HCT116 (cell line): Measurements from ENCODE around the gene GLDC. TPM values are rescaled to one million over a fixed set of nuclear protein-coding genes. Genes with fewer than 3 reads are reported as not detected.
A peak's percentile ranks its signal among the peaks of the same experiment; 100 is the strongest.
"Not testable (repeated sequence)": the region's sequence is repeated elsewhere in the genome, so short reads cannot be mapped to it uniquely, and the experiment has no call there.

Experiments used
- ATAC-seq: fragments of 200-7000 bp; cut with Tn5 transposase; 2 replicates; pipeline ENCODE4 v1.9.1; 2020; ENCODE audit warnings: mild to moderate bottlenecking, moderate library complexity
- BruUV-seq: library from RNA; stranded (reverse); fragments of 400-500 nt; replicated peaks from 2 replicates; lab custom pipeline; 2021; lab: Mats Ljungman, UMichigan
- CTCF ChIA-PET: fragments of 300-600 bp; sonication (Branson Sonifier 250); formaldehyde crosslinking; loops from one replicate; lab custom pipeline; 2021; ENCODE audit warnings: antibody characterized with exemption; lab: Charles Lee
- POLR2A ChIA-PET: fragments of 300-600, 350-600 bp; sonication (Branson Sonifier 250); formaldehyde crosslinking; loops from one replicate; lab custom pipeline; 2021; ENCODE audit warnings: antibody characterized with exemption; lab: Charles Lee
- RAD21 ChIA-PET, 2 experiments: fragments of 300-600 bp; sonication (Branson Sonifier 250); formaldehyde crosslinking; loops; one replicate each; lab custom pipeline; 2023; ENCODE audit warnings: low total read pairs in 2 of 2; ENCODE audit not compliant: uncharacterized antibody in 2 of 2, unreplicated experiment in 2 of 2, low non-redundant PET in 1 of 2; lab: Charles Lee
- DNase-seq: peaks from one replicate; pipeline ENCODE4 v3.0.0-alpha.2; 2010; ENCODE audit warnings: low read depth, low spot score
- H2AFZ ChIP-seq: fragments of 200-600 bp; shearing (Covaris generic), sonication (generic); 2 replicates; pipeline ENCODE4 v1.6.1; 2017; ENCODE audit warnings: low read depth, mixed run types, mixed read lengths, antibody characterized with exemption, low read length; ENCODE audit not compliant: poor library complexity, severe bottlenecking
- H3K27ac ChIP-seq: 2 replicates; pipeline ENCODE4 v1.5.1; 2012; ENCODE audit warnings: low read depth, low read length
- H3K27me3 ChIP-seq: fragments of 200-600 bp; sonication (generic); 2 replicates; pipeline ENCODE4 v1.6.1; 2016; ENCODE audit warnings: mixed run types, low read length, mixed read lengths; ENCODE audit not compliant: insufficient read depth
- H3K36me3 ChIP-seq, 2 experiments: fragments of 200-500 bp in 1 of 2; fragments of 200-600 bp in 1 of 2; sonication (Bioruptor generic) in 1 of 2; sonication (generic) in 1 of 2; 2 replicates each; pipeline versions ENCODE4 v1.5.1 to v1.6.1; 2014 to 2016; ENCODE audit warnings: low read length in 2 of 2, inconsistent platforms in 1 of 2, mixed read lengths in 1 of 2, mixed run types in 1 of 2; ENCODE audit not compliant: insufficient read depth in 2 of 2, control insufficient read depth in 1 of 2
- H3K4me1 ChIP-seq, 2 experiments: fragments of 200-600 bp in 1 of 2; sonication (generic) in 1 of 2; 2 replicates each; pipeline versions ENCODE4 v1.5.1 to v1.6.1; 2012 to 2017; ENCODE audit warnings: low read length in 2 of 2, inconsistent platforms in 1 of 2, mild to moderate bottlenecking in 1 of 2, mixed read lengths in 1 of 2, mixed run types in 1 of 2, moderate library complexity in 1 of 2; ENCODE audit not compliant: insufficient read depth in 2 of 2, control insufficient read depth in 1 of 2
- H3K4me2 ChIP-seq: fragments of 200-600 bp; sonication (generic); 2 replicates; pipeline ENCODE4 v1.6.1; 2017; ENCODE audit warnings: mixed run types, low read length, mixed read lengths
- H3K4me3 ChIP-seq, 2 experiments: fragments of 200-600 bp in 1 of 2; sonication (generic) in 1 of 2; replicated peaks in 1 of 2; 2 replicates each; pipeline ENCODE4 v1.5.1; 2011 to 2016; ENCODE audit warnings: low read length in 2 of 2, control low read depth in 1 of 2, low read depth in 1 of 2, mild to moderate bottlenecking in 1 of 2, mixed read lengths in 1 of 2, mixed run types in 1 of 2
- H3K79me2 ChIP-seq: fragments of 200-600 bp; sonication (generic); 2 replicates; pipeline ENCODE4 v1.6.1; 2017; ENCODE audit warnings: mild to moderate bottlenecking, mixed run types, low read length, moderate library complexity, mixed read lengths; ENCODE audit not compliant: insufficient read depth
- H3K9ac ChIP-seq: fragments of 200-600 bp; sonication (generic); 2 replicates; pipeline ENCODE4 v1.6.1; 2016; ENCODE audit warnings: low read length, mixed read lengths
- H3K9me2 ChIP-seq: fragments of 200-600 bp; sonication (generic), shearing (Covaris generic); 2 replicates; pipeline ENCODE4 v1.6.1; 2017; ENCODE audit warnings: mixed run types, mild to moderate bottlenecking, moderate library complexity; ENCODE audit not compliant: insufficient read depth
- H3K9me3 ChIP-seq, 2 experiments: fragments of 200-500 bp in 1 of 2; fragments of 200-600 bp in 1 of 2; sonication (Bioruptor generic) in 1 of 2; sonication (generic) in 1 of 2; 2 replicates each; pipeline ENCODE4 v1.6.1; 2014 to 2017; ENCODE audit warnings: low read length in 2 of 2, mixed read lengths in 2 of 2, inconsistent platforms in 1 of 2, low read depth in 1 of 2, mild to moderate bottlenecking in 1 of 2, mixed run types in 1 of 2, moderate library complexity in 1 of 2; ENCODE audit not compliant: control insufficient read depth in 1 of 2, insufficient read depth in 1 of 2
- H4K20me1 ChIP-seq: fragments of 200-600 bp; sonication (generic), shearing (Covaris generic); 2 replicates; pipeline ENCODE4 v1.6.1; 2017; ENCODE audit warnings: mixed run types, mild to moderate bottlenecking, moderate library complexity; ENCODE audit not compliant: insufficient read depth
- JUND ChIP-seq: IDR thresholded peaks from 2 replicates; pipeline ENCODE4 v1.6.1; 2012
- intact Hi-C: fragments of 100-400 bp; cut with micrococcal nuclease; formaldehyde crosslinking; loops from 2 replicates; pipeline ENCODE4 v1.10.0; 2022
- total RNA-seq: library from RNA; stranded (reverse); gene quantifications from one replicate; pipeline ENCODE4 v1.2.1, GENCODE V29; 2021; ENCODE audit not compliant: unreplicated experiment

GLDC gene
- total RNA-seq, 1 experiment from 2014 or later: 4.9 TPM

GRCh38 chr9:6692433-6692832 is 46.9 kb upstream of the GLDC start:
- no TSS peak for BruUV-seq
- ChIA-PET RAD21 (no interaction called here), POLR2A (interaction anchor here (1.6 kb wide), 1 partner anchor 18 kb away, joined by 3 read pairs; no protein-coding TSS in a partner anchor), CTCF (no interaction called here)
- Histone ChIP-seq H3K36me3 (no peaks in the 10 kb centered on the region), H3K79me2 (no peaks in the 10 kb centered on the region), H3K9ac (no peak overlapping the region), H3K27me3 (no peaks in the 10 kb centered on the region), H4K20me1 (no peaks in the 10 kb centered on the region), H2AFZ (no peak overlapping the region), H3K4me1 (peaks cover 0 to 9% of the 10 kb centered on the region in 2 experiments; a peak in 2 of 4 replicates), H3K4me3 (no peak overlapping the region), H3K9me2 (no peaks in the 10 kb centered on the region), H3K9me3 (no peaks in the 10 kb centered on the region), H3K4me2 (no peak overlapping the region), H3K27ac (no peak overlapping the region)
- intact Hi-C loops: no loop called here
- ATAC-seq (no peak), DNase-seq (no peak)
- TF ChIP-seq JUND: no peak

GRCh38 chr9:6690675-6691070 is 45.1 kb upstream of the GLDC start:
- Histone ChIP-seq H3K4me2 (peak overlapping the region; percentile 31), H3K4me1 (peaks cover 0 to 13% of the 10 kb centered on the region in 2 experiments; a peak in 2 of 4 replicates)
- H3K27ac ChIP-seq, H4K20me1 ChIP-seq, H3K79me2 ChIP-seq, H3K9ac ChIP-seq, H3K27me3 ChIP-seq, H3K9me2 ChIP-seq, ATAC-seq, H3K9me3 ChIP-seq, H3K4me3 ChIP-seq, RAD21 ChIA-PET, BruUV-seq, intact Hi-C loops, H2AFZ ChIP-seq, POLR2A ChIA-PET, H3K36me3 ChIP-seq, DNase-seq, CTCF ChIA-PET: not testable (repeated sequence)
